GM21423 (cell line): ENCODE measurements around the gene PPP1R3F.

Experiments used
- ATAC-seq: cut with Tn5 transposase; IDR thresholded peaks from one replicate; pipeline ENCODE4 v1.9.1; 2021; ENCODE audit warnings: mild to moderate bottlenecking, moderate library complexity; ENCODE audit not compliant: unreplicated experiment

Gene PPP1R3F, protein sequence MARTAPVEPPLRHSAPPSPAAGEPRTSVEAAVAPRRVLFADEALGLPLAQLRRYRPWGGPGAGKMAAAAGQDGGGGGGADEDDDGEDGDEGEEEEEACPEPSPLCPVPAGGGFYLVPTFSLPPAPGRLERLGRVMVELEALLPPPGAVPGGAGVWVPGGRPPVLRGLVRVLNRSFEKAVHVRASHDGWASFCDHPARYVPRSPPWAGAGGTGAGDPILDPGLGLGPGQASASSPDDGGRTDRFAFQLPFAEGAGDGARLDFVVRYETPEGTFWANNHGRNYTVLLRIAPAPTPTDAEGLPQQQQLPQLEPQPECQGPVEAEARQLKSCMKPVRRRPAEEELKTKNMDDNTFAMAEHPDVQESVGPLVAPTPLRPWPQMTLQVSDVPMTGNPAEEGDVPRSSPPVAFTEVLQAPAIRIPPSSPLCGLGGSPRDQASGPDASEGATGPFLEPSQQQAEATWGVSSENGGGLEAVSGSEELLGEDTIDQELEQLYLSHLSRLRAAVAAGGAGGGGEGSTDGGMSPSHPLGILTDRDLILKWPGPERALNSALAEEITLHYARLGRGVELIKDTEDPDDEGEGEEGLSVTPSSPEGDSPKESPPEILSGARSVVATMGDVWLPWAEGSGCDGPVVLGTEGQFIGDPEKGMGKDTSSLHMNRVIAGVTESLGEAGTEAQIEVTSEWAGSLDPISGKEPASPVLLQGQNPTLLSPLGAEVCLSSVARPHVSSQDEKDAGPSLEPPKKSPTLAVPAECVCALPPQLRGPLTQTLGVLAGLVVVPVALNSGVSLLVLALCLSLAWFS

DNA sequence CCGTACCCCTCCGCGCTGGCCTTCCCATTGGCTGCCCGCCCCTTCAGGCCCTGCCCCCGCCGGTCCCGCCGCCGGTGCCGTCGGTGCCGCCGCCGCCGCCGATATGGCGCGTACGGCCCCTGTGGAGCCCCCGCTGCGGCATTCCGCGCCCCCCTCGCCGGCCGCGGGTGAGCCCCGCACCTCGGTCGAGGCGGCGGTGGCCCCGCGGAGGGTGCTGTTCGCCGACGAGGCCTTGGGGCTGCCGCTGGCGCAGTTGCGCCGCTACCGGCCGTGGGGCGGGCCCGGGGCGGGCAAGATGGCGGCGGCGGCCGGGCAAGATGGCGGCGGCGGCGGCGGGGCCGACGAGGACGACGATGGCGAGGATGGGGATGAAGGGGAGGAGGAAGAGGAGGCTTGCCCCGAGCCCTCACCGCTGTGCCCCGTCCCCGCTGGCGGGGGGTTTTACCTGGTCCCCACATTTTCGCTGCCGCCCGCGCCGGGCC is at the start of gene PPP1R3F:
TSS of gene PPP1R3F (plus strand) at position 27 of the 482 bp plus-strand sequence. CDS start at position 104, 77 bp downstream.
- ATAC-seq = peak; percentile 21

- no peak for ATAC-seq
Measured at GRCh38 chrX:49220100-49220499, 49.5 kb upstream of the PPP1R3F start.

GRCh38 chrX:49221868-49222267 is 47.7 kb upstream of the PPP1R3F start:
- no peak for ATAC-seq

DNA sequence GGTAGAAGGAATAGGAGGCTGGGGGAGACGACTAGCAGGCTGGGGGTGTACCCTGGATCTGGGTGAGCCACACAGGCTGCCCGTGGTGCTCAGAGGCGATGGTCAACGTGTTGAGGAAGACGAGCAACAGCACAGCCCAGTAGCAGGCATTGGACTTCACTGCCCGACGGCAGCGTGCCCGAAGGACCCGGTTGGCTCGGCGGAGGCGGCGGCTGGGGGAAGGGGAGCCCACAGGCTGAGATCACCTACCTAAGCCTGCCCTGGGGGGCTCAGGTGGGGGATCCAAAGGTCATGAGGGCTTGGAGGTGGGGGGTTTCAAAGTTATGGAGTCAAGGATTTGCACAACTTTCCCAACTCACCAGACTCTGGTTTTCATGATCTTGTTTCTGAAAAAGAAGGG is 43.7 kb upstream of the PPP1R3F start:
- ATAC-seq = no peak

DNA sequence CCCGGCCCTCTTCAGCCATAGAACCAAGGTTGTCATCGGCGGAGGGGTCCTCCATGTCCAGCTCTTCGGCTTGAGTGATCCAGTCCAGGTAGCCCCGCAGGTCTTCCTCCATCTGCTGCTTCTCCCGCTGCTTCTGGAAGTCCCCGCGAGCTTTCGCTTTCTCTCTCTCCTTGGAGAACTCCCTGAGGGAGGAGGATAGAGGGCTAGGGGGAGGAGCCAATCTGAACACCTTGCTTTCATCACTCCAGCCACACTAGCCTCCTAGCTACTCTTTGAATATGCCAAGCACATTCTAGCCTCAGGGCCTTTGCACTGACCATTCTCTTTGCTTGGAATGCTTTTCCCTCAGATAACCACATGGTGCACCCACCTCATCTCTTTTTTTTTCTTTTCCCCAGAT is 42.6 kb upstream of the PPP1R3F start:
- no peak for ATAC-seq

DNA sequence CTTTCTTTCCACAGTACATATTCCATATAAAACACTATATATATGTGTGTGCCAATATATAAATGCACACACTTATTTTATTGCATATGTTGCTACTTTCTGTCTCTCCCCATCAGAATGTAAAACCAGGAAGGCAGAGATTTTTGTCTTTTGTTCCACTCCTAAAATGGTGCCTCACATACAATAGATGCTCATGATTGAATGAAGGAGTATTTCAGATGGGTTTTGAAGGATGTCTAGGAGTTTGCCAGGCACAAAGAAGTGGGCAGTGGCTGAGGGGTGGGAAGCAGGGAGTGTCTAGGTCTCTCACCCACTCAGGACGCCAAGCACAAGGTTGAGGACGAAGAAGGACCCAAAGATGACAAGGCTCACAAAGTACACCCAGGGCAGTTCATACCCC is 41.9 kb upstream of the PPP1R3F start:
- ATAC-seq = no peak

DNA sequence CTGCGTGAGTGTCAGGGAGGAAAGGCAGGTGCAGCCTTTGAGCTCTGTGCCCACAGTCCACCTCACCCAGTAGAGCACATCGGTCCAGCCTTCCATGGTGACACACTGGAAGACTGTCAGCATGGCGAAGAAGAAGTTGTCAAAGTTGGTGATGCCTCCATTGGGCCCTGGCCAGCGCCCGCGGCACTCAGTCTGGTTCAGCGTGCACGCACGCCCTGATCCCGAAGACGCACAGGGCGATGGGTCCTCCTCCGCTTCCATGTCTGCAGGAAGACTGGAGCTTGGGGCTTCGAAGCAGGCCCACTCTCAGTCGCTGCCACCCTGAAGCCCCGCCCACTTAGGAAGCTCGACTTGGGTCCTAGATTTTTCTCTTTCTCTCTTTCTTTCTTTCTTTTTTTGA is 41.4 kb upstream of the PPP1R3F start:
- ATAC-seq = no peak

GRCh38 chrX:49230500-49231232 is 38.9 kb upstream of the PPP1R3F start:
- peak; percentile 64 for ATAC-seq

DNA sequence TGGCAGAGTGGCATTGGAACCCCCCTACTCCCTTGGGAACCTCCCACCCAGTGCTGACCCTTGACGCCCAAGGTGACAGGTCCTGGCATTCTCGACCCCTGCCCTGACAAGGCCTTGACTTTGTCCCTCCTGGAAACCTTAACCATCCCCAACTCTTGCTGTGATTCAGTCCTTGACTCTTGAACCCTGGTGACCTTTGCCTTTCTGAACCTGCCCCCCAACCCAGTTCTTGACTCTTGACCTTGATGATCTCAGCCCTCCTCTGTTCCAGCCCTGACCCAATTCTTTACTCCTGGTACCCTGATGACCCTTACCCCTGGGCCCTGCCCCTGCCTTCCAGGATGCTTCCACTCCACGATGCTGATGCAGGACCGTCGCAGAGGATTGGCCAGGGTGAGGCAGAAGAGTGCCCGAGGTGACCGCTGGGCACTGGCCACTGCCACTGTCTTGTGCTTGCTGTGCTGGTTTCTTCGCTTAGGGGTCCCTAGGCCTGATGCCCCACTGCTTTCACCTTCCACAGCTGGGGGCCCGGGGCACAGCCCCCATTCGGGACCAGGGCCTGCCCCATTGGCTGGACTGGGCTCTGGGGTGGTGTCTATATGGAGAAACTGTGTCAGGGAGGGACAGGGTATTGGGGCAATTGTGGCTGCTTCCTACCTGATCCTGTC is 38.1 kb upstream of the PPP1R3F start:
- ATAC-seq = no peak

- ATAC-seq = no peak
Measured at GRCh38 chrX:49232525-49232924, 37.1 kb upstream of the PPP1R3F start.

DNA sequence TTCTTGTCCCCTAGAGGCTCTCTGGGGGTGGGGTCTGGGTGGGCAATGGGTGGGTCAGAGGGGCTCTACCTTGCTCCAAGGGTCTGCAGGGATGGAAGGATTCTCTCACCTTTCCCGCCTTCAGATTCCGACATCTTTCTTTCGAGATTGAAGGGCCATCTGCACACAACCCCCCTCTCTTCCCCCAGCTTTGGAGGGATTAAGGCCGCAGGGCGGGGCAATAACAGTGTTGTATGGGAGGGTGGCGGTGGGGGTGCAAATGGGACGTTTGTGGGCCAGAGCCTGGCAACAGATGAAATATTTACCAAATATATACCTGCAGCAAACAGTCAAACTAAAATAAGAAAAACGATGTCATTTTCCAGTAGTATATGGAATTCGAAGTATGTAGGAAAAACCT is 36.4 kb upstream of the PPP1R3F start, which contains the start of gene CACNA1F:
TSS of gene CACNA1F (minus strand) at position 165 of the 400 bp plus-strand sequence. CDS start at position 134, 31 bp downstream.
- ATAC-seq = no peak

DNA sequence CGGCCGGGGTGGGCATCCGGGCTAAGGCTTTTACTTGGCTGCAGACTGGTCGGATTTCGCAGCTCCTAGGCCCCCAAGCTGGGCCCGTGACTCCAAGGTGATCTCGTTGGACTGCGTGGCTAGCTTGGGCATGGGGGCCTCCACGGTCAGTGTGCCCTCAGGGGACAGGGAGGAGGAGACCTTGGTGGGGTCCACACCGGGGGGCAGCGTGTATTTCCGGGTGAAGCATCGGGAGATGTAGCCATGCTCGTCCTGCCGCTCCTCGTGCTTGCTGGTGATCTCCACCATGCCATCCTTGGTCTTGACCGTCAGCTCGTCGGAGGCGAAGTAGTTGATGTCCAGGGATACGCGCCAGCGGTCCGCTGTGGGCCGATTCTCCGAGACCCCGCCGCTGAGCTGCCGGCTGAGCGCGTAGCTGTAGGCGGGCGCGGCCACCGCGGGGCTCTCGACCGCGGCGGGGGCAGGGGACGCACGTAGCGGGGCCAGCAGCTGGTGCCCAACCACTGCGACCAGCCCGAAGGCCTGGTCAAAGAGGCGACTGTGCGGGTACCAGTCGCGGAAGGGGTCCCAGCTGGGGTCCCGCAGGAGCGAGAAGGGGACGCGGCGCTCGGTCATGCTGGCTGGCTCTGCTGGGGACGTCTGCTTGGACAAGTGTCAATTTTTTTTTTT is 35.6 kb upstream of the PPP1R3F start:
- no peak for ATAC-seq

DNA sequence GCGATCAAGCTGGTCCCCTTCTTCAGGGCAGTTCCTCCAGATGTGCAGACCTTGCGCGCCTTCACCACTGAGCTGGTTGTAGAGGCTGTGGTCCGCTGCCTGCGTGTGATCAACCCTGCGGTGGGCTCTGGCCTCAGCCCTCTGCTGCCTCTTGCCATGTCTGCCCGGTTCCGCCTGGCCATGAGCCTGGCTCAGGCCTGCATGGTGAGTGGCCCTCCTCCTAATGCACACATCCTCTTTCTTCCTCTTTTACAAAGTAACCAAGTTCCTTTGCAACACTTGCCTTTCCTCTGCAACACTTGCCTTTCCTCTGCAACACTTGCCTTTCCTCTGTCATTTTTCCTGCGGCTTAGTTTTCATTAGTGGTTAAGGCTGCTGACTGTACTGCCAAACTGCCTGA is 32.5 kb upstream of the PPP1R3F start:
- no peak for ATAC-seq

GRCh38 chrX:49238735-49239134 is 30.9 kb upstream of the PPP1R3F start:
- ATAC-seq = no peak

- ATAC-seq = no peak
Measured at GRCh38 chrX:49242545-49243066, 27.0 kb upstream of the PPP1R3F start.

- no peak for ATAC-seq
Measured at GRCh38 chrX:49243166-49243565, 26.4 kb upstream of the PPP1R3F start.

- no peak for ATAC-seq
Measured at GRCh38 chrX:49244207-49244606, 25.4 kb upstream of the PPP1R3F start.

- no peak for ATAC-seq
Measured at GRCh38 chrX:49246541-49246940, 23.1 kb upstream of the PPP1R3F start.

DNA sequence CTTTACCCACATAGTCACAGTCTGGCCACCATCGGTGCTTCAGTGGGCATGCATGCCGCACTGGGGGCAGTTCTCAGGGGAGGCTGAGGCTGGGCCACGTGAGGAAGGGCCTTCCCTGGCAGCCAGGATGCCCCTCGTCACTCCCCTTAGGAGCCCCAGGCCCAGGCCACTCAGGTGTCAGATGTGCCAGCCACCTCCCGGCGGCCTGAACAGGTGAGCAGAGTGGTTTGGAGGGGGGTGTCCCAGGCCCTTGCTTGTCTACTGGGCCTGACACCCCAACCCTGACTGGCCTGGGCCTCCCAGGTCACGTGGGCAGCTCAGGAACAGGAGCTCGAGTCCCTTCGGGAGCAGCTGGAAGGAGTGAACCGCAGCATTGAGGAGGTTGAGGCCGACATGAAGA is 22.2 kb upstream of the PPP1R3F start:
- ATAC-seq = no peak
